ENCODE data around the gene NDRG4.
A peak's percentile ranks its signal among the peaks of the same experiment; 100 is the strongest.

Gene NDRG4, protein sequence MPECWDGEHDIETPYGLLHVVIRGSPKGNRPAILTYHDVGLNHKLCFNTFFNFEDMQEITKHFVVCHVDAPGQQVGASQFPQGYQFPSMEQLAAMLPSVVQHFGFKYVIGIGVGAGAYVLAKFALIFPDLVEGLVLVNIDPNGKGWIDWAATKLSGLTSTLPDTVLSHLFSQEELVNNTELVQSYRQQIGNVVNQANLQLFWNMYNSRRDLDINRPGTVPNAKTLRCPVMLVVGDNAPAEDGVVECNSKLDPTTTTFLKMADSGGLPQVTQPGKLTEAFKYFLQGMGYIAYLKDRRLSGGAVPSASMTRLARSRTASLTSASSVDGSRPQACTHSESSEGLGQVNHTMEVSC

DNA sequence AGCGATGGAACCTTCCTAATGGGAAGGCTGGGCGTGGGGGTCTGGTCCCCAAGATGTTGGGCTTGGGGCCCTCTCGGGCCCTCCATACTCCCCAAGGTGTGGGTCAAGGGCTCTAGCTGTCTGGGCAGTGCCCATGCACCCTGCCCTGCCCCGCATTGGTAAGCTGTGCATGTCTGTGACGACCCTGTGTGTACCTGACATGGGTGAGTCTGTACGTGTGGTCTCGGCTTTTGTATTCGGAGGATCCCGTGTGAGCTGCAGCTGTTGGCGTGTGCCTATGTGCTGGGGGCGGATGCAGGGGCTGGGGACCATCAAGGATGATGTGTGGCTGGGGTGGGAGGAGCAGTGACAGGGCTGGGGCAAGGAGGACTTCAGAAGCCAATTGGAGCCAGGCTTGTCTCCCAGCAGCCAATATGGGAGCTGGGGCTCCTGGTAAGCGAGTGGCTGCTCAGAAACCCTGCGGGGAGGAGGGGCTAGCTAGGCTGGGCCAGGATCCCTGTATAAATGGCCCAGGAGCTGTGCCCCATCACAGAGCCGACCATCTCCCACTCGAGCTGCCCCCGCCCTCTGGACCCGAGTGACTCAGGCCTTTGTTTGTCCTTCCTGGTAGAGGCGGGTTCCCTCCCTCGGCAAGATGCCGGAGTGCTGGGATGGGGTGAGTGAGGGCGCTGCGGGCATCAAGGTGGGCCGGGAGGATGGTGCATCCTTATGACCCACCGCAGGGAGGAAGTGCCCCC is at the start of gene NDRG4:
Gene NDRG4 (plus strand): TSS at position 529 of the 737 bp plus-strand sequence. CDS start 106 bp downstream, at position 635.
- no peak for DNase-seq

DNA sequence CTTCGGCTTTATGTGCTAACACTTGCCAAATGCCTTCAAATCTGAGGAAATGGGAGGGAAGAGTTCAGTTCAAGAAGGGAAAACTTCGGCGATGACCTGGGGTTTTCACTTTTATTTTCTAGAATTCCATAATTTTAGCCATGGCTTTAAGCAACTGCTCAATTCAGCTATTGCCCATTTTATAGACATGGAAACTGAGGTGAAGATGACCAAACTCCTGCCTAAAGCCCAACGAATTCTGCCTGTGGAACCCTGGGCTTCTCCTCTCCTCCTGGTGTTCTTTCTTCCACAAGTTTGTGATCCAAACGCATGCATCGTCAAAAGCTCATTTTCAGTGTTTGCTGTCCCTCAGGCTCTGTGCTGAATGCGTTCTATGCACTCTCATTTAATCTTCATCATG is 49.4 kb upstream of the NDRG4 start:
- no peak for DNase-seq

DNA sequence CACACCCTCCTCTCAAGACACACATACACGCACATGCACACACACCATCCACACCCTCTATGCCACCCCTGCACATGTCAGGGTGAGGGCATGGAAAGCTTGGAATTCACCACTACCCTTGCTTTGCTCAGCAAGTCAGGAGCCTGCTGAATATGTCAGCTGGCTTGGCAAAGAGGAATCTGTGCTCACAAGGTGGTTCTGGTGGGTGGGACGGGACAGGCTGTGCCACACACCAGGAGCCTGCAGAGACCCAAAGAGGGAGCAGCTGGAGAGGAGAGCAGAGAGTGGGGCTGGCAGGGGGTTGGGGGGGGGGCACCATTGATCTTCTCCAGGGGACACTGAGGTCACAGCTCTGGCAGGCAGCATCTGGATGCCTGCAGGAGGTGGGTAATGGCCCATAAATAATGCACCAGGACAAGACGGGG is 48.7 kb upstream of the NDRG4 start:
- DNase-seq = no peak

DNA sequence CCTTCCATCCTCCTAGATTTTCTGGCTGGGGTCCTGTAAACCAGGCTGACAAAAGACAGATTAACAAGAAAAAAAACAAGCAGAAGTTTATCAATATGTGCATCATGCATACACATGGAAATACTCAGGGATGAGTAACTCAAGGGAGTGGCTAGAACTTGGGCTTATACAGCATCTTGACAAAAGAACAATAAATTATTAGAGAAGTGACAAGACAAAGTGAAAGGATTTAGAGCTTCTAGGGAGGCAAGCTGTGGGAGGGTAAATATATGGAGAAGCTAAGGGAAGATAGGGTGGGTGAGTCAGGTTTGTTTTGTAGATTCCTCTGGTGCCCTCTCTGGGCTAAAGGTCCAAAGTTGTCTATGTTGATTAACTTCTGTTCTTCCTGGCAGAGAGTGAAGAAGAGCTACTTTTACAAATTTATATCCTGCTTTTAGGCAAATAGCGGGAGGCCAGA is 48.0 kb upstream of the NDRG4 start:
- peak; percentile 41 for DNase-seq

DNA sequence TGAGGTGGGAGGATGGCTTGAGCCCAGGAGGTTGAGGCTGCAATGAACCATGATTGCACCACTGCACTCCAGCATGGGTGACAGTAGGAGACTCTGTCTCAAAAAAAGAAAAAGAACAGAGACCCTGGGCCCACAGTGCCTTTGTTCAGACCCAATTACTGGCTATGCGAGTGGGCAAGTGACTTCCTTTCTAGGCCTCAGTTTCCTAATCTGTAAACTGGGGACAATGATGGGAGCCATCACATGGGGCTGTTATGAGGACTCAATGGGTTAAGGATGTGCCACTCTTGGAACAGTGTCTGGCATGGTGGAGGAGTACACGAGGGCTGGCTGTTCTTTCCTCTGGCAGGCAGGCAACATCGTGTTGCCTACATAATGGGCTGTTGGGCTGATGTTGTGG is 47.3 kb upstream of the NDRG4 start:
- DNase-seq = no peak

DNA sequence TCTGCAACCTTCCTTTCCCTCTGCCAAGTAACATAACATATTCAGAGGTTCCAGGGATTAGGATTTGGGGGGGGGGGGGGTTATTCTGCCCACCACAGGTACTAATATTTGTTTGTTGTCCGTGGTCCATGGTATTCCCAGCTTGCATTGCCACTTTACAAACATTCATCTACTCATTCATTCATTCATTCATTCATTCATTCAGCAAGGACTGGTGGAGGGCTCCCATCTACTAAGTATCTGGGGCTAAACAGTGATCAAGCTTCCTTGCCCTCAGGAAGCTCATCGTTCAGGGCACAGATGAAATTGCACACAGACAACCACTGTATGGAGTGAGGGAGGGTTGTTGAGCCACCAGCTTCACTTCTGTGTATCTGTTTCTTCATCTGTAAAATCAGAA is 45.8 kb upstream of the NDRG4 start:
- no peak for DNase-seq

DNA sequence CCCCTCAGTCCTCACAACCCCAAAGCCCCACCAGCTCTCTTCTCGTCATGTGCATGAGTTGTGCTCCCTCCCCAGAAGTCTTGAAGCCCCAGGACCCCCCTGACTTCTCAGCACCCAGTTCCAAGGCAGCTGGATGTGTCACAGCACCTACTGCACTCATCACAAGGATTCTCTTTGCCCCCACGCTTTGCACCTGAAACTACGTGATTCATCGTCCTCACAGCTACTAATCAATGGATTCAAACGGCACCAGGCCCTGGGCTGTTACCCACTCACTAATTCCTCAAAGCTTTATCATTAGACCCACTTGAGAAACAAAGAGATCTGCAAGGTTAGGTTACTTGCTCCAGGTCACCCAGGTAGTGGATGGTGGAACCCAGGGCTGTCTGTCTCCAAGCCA is 45.1 kb upstream of the NDRG4 start:
- no peak for DNase-seq

DNA sequence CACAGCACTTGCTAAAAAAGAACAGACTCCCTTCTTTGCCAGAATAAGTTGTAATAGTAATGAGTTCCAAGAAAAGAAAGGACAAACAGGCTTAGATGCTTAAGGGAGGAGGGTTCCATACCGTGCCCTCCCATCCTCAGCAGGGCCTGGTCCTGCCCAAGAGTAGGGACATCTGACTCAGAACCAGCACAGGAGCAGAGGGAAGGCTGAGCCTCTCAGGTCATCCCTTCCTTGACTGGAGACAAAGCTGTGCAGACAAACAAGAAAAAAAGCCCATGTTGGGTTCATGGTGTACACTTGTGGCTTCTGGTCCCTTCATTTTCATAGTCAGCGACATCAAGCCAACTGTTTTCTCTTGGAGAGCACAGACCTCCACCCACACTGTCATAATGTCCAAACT is 44.2 kb upstream of the NDRG4 start:
- DNase-seq = no peak

DNA sequence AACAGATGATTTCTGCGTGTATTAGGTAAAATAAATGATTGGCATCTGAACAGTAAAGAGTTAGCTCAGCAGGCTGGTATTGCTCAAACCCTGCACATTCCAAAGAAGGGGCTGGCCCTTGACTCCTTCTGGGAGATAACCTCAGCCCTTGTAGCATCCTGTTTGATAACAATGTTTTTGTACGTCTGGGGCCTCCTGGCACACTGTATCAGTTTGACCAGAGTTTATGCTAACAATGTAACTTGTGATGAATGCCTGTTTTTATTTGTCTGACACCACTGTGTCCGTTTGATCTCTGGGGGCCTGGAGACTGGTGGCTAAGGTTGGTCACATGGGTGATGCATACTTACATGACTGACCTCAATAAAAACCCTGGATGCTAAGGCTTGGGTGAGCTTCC is 43.8 kb upstream of the NDRG4 start:
- DNase-seq = no peak

DNA sequence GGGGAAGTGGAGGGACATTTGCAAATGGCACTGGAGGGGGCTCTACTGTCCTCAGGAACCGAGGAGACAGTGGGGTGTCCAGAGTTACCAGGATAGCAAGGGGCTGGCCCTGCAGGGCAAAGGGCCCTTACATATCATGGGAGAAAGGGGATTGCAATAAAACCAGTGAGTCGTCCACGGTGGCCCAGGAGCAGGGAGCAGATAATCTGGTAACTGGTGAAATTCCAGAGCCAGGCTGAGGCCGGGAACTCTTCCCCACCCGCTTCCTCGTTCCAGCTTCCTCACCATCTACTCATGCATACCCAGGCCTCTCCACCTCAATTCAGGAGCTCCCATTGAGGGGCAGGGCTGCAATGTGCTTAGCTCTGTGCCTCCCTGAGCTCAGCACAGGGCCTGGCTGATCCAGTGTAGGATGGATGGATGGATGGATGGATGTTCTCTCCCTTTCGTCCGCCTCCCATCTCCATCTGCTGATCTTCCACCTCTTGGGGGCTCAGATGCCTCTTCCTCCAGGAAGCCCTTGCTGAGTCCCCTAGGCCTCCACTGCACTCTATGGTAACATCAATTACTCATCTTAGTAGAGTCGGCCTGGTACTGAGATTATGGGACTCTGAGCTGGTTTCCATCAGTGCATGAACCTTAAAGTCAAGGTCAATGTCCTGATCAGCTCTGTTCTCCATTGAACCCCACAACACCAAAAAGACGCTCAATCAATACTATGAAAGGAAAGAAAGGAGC is 41.2 kb upstream of the NDRG4 start:
- no peak for DNase-seq

DNA sequence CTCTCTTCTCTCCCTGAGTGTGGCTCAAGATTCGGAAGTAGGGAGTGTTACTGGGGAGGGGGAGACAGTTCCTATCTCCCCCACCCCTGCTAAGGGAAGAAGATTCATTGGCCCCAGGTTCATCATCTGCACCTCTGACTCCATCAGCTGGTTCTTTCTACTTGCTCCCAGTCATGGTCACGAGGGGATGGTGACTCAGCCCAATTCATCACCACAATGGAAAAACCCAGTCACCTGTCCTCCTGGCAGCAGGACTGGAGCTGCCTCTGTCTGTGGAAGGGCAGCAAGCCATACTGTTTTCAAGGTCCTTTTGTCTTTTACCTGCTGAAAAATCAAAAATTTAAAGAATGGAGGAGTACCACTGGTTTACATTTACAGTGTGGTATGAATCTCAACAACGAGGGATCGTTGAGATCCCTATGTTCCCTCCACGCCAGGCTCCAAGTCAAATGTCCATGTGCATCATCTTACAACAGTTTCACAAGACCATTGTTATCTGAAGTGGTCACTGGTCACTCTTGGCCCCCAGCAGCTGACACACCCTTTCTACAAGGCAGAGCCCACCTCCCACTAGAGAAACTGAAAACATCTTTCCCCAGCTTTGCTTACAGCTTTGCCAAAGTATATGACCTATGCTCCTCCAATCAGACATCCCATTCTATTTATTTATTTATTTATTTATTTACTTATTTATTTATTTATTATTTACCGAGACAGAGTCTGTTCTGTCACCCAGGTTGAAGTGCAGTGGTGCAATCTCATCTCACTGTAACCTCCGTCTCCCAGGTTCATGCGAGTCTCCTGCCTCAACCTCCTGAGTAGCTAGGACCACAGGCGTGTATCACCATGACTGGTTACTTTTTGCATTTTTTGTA is 40.4 kb upstream of the NDRG4 start:
- peak; percentile 53 for DNase-seq

DNA sequence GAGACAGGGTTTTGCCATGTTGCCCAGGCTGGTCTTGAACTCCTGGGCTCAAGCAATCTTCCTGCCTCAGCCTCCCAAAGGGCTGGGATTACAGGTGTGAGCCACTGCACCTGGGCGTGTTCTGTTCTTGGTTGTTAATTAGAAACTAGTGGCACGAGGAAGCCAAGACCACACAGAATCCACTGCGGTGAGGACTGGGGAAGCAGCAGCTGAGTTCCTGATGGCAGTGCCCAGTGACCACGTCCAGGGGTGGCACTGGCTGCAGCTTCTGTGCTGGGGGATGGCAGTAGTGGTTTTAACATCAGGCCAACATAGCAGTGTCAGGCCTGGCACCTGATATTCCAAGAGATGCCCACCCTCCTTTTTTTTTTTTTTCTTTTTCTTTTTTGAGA is 39.7 kb upstream of the NDRG4 start:
- DNase-seq = no peak

DNA sequence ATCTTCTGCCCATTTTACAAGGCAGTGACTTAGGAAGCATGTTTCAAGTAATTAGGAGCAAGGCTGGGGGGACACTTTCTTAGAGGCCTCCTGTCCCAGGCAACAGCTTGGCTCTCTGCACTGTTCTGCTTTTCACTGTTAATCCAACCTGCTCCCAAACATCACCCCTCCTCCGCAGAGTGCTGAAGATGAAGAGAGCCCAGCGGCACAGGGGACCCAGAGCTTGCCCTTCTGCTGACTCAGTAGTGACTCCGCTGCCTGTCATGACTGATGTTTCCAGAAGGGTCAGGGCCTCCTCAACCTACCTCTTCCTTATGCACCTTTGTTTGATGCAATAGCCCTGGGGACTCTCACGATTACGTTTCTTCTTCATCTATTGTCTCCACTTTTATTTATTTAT is 38.9 kb upstream of the NDRG4 start:
- DNase-seq = no peak

DNA sequence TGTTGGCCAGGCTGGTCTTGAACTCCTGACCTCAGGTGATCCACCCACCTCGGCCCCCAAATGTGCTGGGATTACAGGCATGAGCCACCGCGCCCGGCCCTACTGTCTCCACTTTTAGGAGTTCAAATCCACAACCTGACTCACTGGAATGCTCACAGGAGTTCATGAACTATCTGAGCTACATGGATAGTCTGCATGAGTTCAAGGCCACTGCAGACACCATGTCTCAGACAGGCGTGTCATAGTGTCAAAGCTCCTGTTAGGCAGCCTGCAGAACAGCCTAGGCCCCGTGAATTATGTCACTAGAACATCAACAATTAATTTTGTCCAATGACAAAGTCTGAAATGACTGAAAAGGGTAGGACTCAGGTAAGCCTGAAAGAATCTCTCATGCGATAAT is 38.3 kb upstream of the NDRG4 start:
- no peak for DNase-seq

DNA sequence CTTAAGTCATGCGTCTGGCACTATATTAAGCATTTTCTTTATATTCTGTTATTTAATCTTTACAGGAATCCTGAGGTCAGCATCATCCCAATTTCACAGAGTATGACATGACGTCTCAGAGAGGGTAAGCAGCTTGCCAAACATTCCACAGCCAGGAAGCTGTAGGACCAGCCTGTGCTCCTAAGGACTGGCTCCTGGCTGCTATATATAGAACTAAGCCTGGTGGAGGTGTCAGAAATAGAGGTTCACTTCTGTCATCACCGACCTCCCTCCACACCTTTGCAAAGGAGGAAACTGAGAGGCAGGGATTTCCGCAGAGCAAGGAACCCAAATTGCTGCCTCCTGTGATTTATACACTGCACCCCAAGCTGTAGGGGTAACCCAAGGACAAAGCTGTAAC is 37.9 kb upstream of the NDRG4 start:
- no peak for DNase-seq

DNA sequence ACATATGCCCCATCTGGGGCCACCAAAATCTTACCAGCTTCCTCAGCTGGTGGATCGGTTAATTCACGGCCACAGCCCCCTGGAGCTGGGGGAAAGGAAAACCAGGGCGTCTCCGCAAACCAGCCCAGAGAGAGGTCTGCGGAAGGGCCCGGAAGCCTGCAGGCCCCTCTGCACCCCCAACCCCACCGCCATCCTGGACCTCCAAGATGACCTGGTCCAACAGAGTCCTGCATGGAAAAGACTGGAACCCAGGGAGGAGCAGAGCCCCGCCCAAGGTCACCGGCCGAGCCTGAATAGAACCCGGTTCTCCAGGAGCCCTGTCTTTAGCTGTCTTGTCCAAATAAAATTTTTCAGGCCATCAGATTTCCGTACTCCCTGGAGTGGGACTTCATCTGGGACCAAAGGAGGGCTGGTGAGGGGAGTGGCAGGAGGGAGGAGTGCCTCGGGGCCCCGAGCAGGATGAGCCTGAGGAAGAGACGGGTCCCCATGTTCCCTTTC is 37.4 kb upstream of the NDRG4 start:
- DNase-seq = no peak

DNA sequence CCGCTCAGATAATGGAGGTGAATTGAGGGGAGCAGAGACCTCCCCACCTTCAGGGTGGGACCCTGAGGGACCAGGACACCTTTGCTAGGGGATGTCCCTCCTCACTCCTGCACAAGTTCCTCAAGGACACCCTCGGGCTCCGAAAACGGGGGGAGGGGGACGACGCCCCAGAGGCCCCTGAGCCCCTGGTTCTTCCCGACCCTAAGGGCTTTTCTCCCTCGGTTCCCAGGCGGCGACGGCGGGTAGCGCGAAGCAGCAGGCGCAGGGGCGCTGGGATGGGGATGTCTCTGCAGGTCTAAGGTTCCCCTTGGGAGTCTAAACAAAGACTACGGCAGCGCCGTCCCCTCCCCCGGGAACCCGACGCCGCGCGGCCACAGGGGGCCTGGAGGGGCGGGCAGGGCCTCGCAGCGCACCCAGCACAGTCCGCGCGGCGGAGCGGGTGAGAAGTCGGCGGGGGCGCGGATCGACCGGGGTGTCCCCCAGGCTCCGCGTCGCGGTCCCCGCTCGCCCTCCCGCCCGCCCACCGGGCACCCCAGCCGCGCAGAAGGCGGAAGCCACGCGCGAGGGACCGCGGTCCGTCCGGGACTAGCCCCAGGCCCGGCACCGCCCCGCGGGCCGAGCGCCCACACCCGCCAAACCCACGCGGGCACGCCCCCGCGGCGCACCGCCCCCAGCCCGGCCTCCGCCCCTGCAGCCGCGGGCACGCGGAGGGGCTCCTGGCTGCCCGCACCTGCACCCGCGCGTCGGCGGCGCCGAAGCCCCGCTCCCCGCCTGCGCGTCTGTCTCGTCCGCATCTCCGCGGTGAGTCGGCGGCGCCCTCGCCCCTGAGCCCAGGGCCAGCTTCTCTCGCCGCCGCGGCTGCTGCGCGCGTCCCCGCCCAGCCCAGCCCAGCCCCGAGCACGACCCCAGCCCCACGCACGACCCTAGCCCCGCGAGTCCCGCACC is 36.7 kb upstream of the NDRG4 start:
- no peak for DNase-seq

DNA sequence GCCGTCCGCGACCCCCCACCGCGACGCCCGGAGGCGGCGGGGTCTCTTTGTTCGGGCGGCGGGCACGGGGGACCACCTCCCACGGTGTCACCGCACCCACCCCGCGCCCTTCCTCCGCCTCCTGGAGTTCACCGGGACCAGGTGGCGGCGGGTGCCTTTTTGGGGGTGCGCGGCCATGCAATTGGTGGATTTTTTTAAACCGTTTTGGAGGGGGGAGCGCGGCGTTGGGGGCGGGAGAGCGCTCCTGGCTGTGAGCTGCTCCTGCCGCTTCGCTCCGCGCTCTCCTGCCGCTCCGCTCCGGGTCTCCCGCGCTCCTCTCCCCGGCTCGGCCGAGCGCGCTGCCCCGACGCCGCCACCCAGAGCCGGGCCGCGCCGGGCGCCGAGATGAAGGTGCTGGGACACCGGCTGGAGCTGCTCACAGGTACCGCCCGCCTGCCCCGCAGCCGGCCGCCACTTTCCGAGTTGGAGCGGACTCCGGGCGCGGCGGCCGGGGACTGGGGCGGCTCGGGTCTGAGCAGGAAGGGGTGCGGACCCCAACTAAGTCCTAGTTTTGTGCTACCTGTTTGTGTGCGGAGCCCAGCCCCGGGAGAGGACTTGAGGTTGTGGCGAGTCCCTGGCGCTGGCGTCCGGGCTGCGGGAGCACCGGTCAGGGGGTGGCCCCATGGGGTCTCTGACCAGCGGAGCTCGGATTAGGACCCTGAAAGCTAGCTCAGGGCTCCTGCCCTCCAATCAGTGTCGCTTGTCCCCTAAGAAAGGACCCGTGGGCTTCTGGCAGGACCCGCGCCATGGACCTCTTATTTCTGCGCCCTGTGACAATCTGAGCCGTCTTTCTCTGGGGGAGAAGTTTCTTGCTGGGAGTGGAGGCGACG is 35.7 kb upstream of the NDRG4 start:
- no peak for DNase-seq

DNA sequence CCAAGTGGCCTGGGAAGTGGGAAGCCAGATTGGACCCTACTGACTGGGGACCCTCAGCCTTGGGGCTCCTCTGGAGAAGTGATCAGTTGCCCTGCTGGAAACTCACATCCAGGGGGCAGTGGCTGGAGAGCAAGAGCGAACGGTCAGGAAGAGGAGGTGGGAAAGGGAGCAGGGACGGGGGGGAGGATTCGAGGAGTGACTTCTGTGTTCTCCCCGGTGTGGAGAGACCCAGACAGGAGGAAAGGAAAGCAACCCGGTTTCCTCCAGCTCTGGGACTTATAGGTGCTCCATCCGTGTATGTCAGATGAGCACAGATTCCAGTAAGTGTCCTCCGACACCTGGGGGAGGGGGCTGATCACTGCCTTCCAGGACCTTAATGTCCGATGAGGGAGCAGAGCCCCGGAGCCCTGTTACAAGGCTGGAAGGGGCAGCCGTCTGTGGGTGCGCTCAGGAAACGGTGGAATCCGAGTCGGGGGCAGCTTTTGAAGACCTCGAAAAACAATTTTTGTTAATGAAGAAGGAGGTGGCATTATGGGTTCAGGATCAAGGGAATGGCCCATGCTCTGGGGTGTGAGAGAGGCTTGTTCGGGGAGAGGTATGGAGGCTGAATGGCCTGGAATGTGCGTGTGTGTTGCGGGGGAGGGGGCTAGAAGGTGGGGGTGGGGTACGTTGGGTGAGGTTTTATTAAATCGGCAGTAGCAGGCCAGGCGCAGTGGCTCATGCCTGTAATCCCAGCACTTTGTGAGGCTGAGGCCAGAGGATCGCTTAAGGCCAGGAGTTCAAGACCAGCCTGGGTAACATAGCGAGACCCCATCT is 34.8 kb upstream of the NDRG4 start:
- DNase-seq = no peak
